K562 (cell line): ENCODE results near the gene DSC1. TPM values are rescaled to one million over a fixed set of nuclear protein-coding genes. Genes with fewer than 3 reads are reported as not detected.
A peak's percentile ranks its signal among the peaks of the same experiment; 100 is the strongest.

Source experiments
- ATF3 ChIP-seq, 2 experiments: fragments of 450-650 bp in 1 of 2; sonication (generic) in 1 of 2; formaldehyde crosslinking in 1 of 2; IDR thresholded peaks in 1 of 2; conservative IDR thresholded peaks in 1 of 2; 2 replicates each; pipeline versions ENCODE4 v1.6.1 to v1.8.1; 2016 to 2023; ENCODE audit warnings: mild to moderate bottlenecking in 2 of 2, moderate library complexity in 2 of 2, inconsistent platforms in 1 of 2, missing genetic modification reagents in 1 of 2
- EP300 ChIP-seq: IDR thresholded peaks from 2 replicates; pipeline ENCODE4 v1.6.1; 2012; ENCODE audit warnings: low read length, improper control_type of control experiment
- KDM5B ChIP-seq: fragments of 200-600 bp; sonication (generic); IDR thresholded peaks from 2 replicates; pipeline ENCODE4 v1.6.1; 2012; ENCODE audit warnings: low read depth, mild to moderate bottlenecking, moderate library complexity, low read length, control low read depth, inconsistent platforms; ENCODE audit not compliant: insufficient replicate concordance
- NEUROD1 ChIP-seq: fragments of 150-350 bp; IDR thresholded peaks from 2 replicates; pipeline ENCODE4 v1.6.1; 2014; ENCODE audit warnings: borderline replicate concordance, low read length, low read depth; ENCODE audit not compliant: partially characterized antibody
- NFIX ChIP-seq: fragments of 250-450 bp; sonication (Bioruptor Pico); IDR thresholded peaks from 2 replicates; pipeline ENCODE4 v1.4.0; 2020; ENCODE audit warnings: low read depth, mild to moderate bottlenecking, moderate library complexity
- PHF8 ChIP-seq: fragments of 200-600 bp; sonication (generic); IDR thresholded peaks from 2 replicates; pipeline ENCODE4 v1.6.1; 2012; ENCODE audit warnings: mixed run types, mild to moderate bottlenecking, inconsistent platforms, low read length, moderate library complexity, borderline replicate concordance
- RB1 ChIP-seq: fragments of 450-650 bp; IDR thresholded peaks from 2 replicates; pipeline ENCODE4 v1.6.1; 2017; ENCODE audit warnings: low read depth, mild to moderate bottlenecking
- SMARCA5 ChIP-seq: fragments of 450-650 bp; IDR thresholded peaks from 2 replicates; pipeline ENCODE4 v1.6.1; 2016
- SREBF1 ChIP-seq: fragments of 150-350 bp; IDR thresholded peaks from 2 replicates; pipeline ENCODE4 v1.6.1; 2014; ENCODE audit warnings: antibody characterized with exemption, low read depth, low read length, borderline replicate concordance
- THRB ChIP-seq: fragments of 450-650 bp; formaldehyde crosslinking; conservative IDR thresholded peaks from 2 replicates; pipeline ENCODE4 v1.4.0; 2022; ENCODE audit warnings: mild to moderate bottlenecking, missing genetic modification characterization
- ZNF165 ChIP-seq: fragments of 250-450 bp; sonication (Bioruptor Pico); IDR thresholded peaks from 2 replicates; pipeline ENCODE4 v1.4.0; 2020; ENCODE audit warnings: borderline replicate concordance
- ZNF282 ChIP-seq: sonication (generic); formaldehyde crosslinking; IDR thresholded peaks from 2 replicates; pipeline ENCODE4 v1.8.1; 2023; ENCODE audit warnings: missing genetic modification reagents
- ZNF354B ChIP-seq: fragments of 250-450 bp; sonication (Bioruptor Pico); IDR thresholded peaks from 2 replicates; pipeline ENCODE4 v1.4.0; 2020
- ZNF384 ChIP-seq: IDR thresholded peaks from 2 replicates; pipeline ENCODE4 v1.6.1; 2012; ENCODE audit warnings: low read depth, low read length, improper control_type of control experiment
- ZNF445 ChIP-seq: fragments of 250-450 bp; sonication (Bioruptor Pico); IDR thresholded peaks from 2 replicates; pipeline ENCODE4 v1.4.0; 2020; ENCODE audit warnings: low read depth, mild to moderate bottlenecking, moderate library complexity
- ZNF592 ChIP-seq: fragments of 450-650 bp; IDR thresholded peaks from 2 replicates; pipeline ENCODE4 v1.6.1; 2017; ENCODE audit warnings: antibody characterized with exemption, mild to moderate bottlenecking
- ZNF717 ChIP-seq: fragments of 250-450 bp; sonication (Bioruptor Pico); IDR thresholded peaks from 2 replicates; pipeline ENCODE4 v1.5.0; 2021
- ZNF75A ChIP-seq: fragments of 450-650 bp; formaldehyde crosslinking; IDR thresholded peaks from 2 replicates; pipeline ENCODE4 v1.4.0; 2020; ENCODE audit warnings: mild to moderate bottlenecking
- ZNF764 ChIP-seq: fragments of 250-450 bp; sonication (Bioruptor Pico); IDR thresholded peaks from 2 replicates; pipeline ENCODE4 v1.4.0; 2020; ENCODE audit warnings: low read depth, mild to moderate bottlenecking, moderate library complexity
- ZNF785 ChIP-seq: fragments of 250-450 bp; sonication (Bioruptor Pico); IDR thresholded peaks from 2 replicates; pipeline ENCODE4 v1.4.0; 2020; ENCODE audit warnings: mild to moderate bottlenecking
- polyA plus RNA-seq, 8 experiments: library from polyadenylated mRNA; depleted of rRNA in 4 of 8; stranded (reverse) in 5 of 8; unstranded in 3 of 8; fragments of >200 nt; fragmentation: Nextera tagmentation in 2 of 8; fragmentation: Illumina TruSeq in 1 of 8; extraction: Ambion mirVana in 2 of 8; extraction: Trizol in 1 of 8; gene quantifications; 2 replicates each; pipeline versions ENCODE4 v1.2.1 to v1.2.3, GENCODE V29; 2011 to 2014; ENCODE audit warnings: inconsistent platforms in 1 of 8, missing spikeins in 1 of 8
- total RNA-seq, 7 experiments: library from RNA; depleted of rRNA in 6 of 7; stranded (reverse); fragments of >200 nt in 6 of 7; fragmentation: Illumina TruSeq in 2 of 7; extraction: Trizol in 2 of 7; gene quantifications; 2 replicates each; pipeline versions ENCODE4 v1.2.1 to v1.2.3, GENCODE V29; 2011 to 2021; ENCODE audit warnings: low replicate concordance in 1 of 7

DSC1 gene
- total and polyA plus RNA-seq, 9 of the 15 experiments (the other 6 are each of a cell fraction or from before 2014, with no cell fraction given), result 0.04 to 0.07 (median 0.05) TPM; not detected in 4

GRCh38 chr18:31101183-31102024 lies 61.3 kb downstream of the DSC1 start (continued):
- TF ChIP-seq THRB (CRISPR knock-in tag) (no peak), ZNF445 (CRISPR knock-in tag) (no peak), NEUROD1 (peak; percentile 41), ZNF764 (0 out of 2 replicates have a peak, but pooled peaks have one; percentile 14), RB1 (peak; percentile 36), ZNF592 (no peak), EP300 (peak; percentile 51; the same call in 1 of the 2 replicates), KDM5B (peak; percentile 76), ZNF282 (CRISPR knock-in tag) (peak; percentile 96; the same call in 1 of the 2 replicates), SMARCA5 (no peak), PHF8 (peak; percentile 73), NFIX (no peak), ZNF75A (CRISPR knock-in tag) (no peak), ZNF354B (CRISPR knock-in tag) (no peak), ZNF384 (no peak), ZNF165 (CRISPR knock-in tag) (no peak), ATF3 (IDR thresholded peaks at IDR 0.05) (no peak), ATF3 (CRISPR knock-in tag; conservative IDR thresholded peaks at IDR 0.05) (no peak), SREBF1 (no peak), ZNF785 (CRISPR knock-in tag) (no peak), ZNF717 (CRISPR knock-in tag) (no peak)
